Measurements from ENCODE around the gene GRAMD2B.
A peak's percentile ranks its signal among the peaks of the same experiment; 100 is the strongest.
"Not testable (repeated sequence)": the region's sequence is repeated elsewhere in the genome, so short reads cannot be mapped to it uniquely, and the experiment has no call there.

The GRAMD2B gene

DNA sequence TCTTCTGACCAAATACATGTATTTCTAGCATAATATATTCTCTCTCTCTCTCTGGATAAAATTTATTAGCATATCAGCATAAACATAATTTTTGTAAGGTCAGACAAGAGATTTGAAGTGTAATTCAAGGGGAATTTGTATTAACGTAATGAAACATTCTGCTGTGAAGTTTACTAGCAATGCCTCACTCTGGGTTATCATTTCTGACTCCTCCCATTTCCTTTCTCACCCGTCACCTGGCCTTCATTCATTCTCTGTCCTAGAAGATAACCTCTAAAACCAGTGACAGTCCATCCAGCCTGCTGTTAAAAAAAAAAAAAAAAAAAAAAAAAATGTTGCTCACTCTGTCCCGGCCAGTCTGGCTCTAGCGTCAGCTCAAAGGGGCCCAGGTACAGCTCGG, 27.1 kb downstream of the GRAMD2B start:
- DNase-seq (ENCODE audit: low read depth, low spot score): no peak

DNA sequence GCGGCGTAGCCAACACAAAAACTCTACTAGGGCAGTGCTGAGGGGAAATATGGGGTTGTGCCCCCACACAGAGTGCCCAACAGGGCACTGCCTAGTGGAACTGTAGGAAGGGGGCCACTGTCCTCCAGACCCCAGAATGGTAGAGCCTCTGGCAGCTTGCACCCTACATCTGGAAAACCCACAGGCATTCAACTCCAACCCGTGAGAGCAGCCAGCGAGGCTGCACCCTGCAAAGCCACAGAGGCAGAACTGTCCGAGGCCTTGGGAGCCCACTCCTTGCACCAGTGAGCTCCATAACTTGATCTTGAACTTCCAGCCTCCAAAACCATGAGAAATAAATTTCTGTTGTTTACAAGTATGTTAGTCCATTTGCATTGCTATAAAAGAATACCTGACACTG, 27.7 kb downstream of the GRAMD2B start:
- no peak for DNase-seq (ENCODE audit: low read depth, low spot score)

GRCh38 chr5:126452477-126452876, 29.3 kb downstream of the GRAMD2B start:
- no peak for DNase-seq (ENCODE audit: low read depth, low spot score)

DNA sequence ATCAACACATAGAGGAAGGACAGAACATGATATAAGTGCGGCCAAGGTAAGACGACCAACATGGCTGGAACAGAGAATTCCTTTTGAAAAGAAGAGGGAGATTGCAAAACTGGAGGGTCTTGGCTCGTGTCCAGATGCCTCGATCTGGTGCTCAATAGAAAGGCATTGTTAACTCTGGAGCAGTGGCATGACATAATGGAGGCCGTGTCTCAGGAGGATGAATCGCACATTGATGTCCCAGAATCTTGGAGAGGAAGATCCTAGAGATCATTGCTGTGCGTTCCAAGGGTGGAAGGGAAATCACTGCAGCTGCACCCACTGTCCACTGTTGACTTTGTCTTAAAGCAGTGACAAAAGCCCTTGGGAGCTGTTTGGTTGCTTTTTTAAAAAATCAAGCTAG, 30.9 kb downstream of the GRAMD2B start:
- DNase-seq (ENCODE audit: low read depth, low spot score): no peak

GRCh38 chr5:126454535-126454934, 31.3 kb downstream of the GRAMD2B start:
- DNase-seq (ENCODE audit: low read depth, low spot score): no peak

DNA sequence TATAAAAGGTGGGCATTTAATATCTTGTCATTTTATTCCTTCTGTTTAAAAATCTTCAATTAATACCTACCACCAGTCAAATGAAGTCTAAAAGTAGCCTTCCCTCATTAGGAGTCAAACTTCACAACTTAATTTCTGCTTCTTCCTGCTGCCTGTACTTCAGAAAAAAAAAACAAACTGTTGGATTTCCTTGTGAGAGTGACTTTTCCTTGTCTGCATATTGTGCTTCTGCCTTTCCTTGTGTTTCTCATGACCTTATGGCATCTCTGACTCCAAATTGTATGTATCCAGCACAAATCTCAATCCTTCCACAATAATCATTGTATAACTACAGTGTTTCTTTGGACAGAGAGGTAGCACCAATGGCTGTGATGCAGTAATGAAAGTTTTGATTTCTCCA, 32.1 kb downstream of the GRAMD2B start:
- DNase-seq (ENCODE audit: low read depth, low spot score): no peak

- DNase-seq (ENCODE audit: low read depth, low spot score): no peak
Measured at GRCh38 chr5:126455728-126456127, 32.5 kb downstream of the GRAMD2B start.

GRCh38 chr5:126456217-126456820, 33.1 kb downstream of the GRAMD2B start:
- no peak for DNase-seq (ENCODE audit: low read depth, low spot score)

GRCh38 chr5:126460459-126460858, 37.2 kb downstream of the GRAMD2B start:
- no peak for DNase-seq (ENCODE audit: low read depth, low spot score)

DNA sequence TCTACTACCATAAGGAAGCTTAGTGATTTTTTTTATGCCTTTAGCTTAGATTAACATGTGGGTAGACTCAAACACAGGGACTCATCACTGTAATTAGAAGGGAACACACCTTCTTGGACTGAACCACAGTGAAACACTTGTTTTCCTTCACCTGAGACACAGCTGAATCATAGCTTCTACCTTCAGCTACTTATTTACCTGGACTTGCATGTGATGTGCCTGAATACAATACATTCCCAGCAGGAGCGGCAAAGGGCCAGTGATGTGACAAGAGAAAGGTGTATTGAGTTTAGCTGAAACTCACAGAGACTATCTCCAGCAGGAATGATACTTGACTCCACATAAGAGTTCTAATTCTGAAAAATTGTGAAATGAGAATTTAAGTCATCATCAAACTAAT, 37.8 kb downstream of the GRAMD2B start:
- DNase-seq (ENCODE audit: low read depth, low spot score): no peak

DNA sequence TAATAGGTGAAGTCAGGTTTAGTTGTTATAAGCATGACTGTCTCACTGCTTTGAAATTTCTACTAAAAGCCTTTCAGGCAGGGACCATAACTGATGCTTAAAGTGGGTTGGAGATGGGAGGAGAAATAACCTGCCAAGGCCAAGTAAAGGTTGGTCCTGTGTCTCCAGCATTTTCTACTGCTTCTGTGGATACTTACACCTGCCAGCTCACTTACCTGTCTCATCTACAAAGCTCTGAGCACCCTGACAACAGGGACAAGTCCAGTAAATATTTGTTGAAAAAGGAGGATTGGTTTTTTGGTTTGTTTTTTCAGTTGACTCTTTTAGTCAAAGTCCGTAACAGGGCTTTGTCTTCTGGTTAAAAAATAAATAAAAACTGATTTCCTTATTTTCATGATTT, 38.6 kb downstream of the GRAMD2B start:
- no peak for DNase-seq (ENCODE audit: low read depth, low spot score)

GRCh38 chr5:126462239-126463014, 39.2 kb downstream of the GRAMD2B start:
- no peak for DNase-seq (ENCODE audit: low read depth, low spot score)

DNA sequence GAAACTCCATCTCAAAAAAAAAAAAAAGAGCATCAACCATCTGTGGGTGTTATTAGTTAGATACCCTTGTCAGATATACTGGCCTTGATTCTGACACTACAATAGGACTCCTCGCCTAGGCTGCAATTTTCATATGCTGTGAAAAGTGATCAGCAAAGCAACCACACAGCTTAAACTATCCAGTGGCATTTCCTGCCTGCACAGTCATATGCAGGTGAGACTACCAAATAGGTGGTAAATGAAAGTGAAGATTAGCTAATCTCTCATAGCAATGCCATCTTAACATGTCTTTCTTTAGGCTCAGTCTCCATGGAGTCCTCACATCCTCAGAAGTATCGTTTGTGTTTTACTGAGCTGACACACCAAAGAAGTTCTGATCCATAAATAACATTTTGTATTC, 40.8 kb downstream of the GRAMD2B start:
- DNase-seq (ENCODE audit: low read depth, low spot score): no peak

DNA sequence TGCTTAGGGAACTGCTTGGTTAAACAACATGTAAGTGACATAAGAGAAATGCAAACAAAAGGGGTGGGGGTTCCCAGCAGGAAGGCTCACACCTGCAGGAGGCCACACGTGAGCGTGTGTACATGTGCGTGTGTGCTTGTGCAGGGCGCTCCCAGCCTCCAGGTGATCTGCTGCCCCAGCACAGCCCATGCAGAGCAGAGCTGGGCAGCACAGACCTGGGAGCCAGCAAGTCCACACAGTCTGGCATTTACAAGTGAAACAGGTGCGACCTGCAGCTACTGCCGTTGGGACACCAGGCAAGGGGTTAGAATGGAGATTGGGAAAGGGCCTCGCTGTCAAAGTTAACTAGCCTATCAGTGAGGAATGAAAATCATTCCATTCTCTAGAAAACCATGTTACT, 41.8 kb downstream of the GRAMD2B start:
- no peak for DNase-seq (ENCODE audit: low read depth, low spot score)

DNA sequence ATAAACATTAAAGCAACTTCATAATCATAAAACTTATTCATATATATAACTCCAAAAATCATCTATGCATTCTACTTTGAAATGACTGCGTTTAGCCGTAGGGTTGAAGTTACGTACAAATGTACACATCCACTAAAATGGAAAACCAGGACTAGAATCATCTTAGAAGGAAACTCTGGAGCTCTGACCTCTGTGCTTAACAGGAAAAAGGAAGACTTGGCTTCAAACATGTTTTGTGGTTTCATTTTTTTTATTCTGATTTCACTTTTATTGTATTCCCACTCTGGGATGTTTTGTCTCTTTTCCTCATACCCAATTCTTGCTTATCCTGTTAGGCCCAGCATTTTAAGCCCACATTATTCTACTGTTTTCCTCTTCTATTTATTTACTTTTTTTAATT, 44.9 kb downstream of the GRAMD2B start:
- no peak for DNase-seq (ENCODE audit: low read depth, low spot score)

DNA sequence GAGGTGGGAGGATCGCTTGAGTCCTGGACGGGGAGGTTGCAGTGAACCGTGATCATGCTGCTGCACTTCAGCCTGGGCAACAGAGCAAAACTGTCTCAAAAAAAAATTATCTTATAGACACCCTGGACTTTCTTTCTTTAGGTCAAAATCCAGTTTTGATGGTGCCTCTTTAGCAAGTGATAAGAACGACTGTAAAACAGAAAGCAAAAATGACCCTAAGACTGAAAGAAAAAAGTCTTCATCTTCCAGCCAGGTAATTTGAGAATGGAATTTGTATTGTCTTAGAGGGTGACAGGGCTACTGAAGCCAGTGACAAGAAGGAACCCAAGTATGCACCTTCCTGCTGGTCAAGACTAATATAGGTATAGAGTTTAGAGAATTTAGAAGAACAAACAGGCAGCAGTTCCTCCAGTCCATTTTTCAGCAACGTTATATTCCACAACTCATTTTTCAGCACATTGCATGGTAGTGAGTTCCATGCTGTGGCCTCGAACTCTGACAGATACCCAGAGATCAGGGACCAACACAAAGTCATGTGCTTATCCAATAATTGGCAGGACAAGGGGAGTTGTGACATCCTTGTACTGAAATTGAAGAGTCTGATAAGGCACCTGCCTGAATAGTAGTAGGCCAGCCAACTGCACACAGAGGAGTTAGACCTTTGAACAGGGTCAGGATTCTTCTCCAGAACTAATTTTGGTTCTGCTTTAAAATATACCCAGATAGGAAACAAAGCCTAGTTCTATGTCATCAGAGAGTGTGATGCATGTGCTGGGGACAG, 46.5 kb downstream of the GRAMD2B start:
- DNase-seq (ENCODE audit: low read depth, low spot score): no peak

DNA sequence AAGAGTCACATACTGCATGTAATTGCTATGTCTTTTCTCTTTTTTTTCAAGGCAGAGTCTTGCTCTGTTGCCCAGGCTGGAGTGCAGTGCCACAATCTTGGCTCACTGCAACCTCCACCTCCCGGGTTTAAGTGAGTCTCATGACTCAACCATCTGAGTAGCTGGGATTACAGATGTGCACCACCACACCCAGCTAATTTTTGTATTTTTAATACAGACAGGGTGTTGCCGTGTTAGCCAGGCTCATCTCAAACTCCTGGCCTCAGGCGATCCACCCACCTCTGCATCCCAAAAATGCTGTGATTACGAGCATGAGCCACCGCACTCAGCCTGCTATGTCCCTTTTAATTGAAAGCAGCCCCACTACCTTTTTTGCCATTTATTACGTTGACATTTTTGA, 47.3 kb downstream of the GRAMD2B start:
- not testable (repeated sequence) for DNase-seq (ENCODE audit: low read depth, low spot score)

DNA sequence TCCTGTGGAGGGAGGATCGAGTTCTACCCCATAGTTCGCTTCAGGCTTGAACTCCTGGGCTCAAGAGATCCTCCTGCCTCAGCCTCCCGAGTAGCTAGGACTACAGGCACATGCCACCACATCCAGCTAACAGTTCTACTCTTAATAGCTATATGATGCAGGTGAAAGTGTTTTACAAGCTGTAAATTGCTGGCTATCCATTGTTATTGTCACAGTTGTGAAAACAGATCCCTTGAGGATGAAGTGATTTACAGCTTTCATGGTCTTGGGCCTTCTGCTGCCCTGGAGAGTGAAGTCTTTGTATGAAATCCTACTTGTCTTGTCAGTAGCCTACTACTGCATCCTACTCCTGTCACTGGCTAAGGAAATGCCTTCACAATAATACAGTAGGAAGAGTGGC, 48.0 kb downstream of the GRAMD2B start:
- DNase-seq (ENCODE audit: low read depth, low spot score): no peak

GRCh38 chr5:126471875-126472537, 48.8 kb downstream of the GRAMD2B start:
- DNase-seq (ENCODE audit: low read depth, low spot score): peak; percentile 55

- DNase-seq (ENCODE audit: low read depth, low spot score): no peak
Measured at GRCh38 chr5:126472538-126472889, 49.3 kb downstream of the GRAMD2B start.

DNA sequence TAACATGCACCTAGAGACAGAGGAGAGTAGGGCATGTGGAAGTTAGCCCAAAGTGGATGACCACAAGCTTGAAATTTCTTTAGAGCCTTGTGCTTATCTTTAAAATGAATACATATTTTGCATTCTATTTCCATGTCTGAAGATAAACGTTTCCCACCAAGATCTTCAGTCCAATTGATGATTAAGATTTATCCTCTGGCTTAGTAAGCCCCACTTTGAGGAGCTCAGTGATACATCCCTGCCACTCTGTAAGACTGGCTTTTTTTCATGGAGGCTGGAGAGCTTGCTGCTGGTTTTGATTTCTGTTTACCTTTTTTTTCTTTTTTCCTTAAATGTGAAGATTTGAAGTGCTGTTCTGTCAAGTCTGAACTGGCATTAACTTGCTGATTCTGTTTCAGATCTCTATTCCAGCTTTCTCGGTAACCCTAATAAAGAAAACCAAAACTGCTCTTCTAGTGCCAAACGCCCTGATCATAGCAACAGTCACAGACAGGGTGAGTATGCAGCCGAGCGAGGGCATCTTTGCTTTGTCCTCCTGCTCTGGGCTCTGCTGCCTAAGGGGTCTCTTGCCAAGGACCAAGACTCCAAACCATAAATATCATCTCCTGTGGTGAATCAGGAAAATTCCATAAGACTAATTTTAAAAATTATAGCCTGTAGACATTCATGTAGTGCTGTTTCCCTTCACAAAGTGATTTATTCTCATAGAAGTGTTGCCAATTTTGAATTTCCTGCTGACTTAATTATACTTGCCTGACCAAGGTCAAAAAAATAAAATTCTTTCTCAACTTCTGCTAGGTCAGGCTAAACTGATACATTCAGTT, 54.3 kb downstream of the GRAMD2B start:
- no peak for DNase-seq (ENCODE audit: low read depth, low spot score)
